Neutrophil (primary cell): ENCODE data around the gene NR3C2.

Experiments
- H3K27ac ChIP-seq: fragments of 200-600 bp; sonication (generic); 2 replicates; pipeline ENCODE4 v1.5.1; 2016; ENCODE audit warnings: mild to moderate bottlenecking, moderate library complexity
- H3K27me3 ChIP-seq: fragments of 200-600 bp; sonication (generic); 2 replicates; pipeline ENCODE4 v1.6.0; 2016; ENCODE audit warnings: mild to moderate bottlenecking
- H3K36me3 ChIP-seq: fragments of 200-600 bp; sonication (generic); 2 replicates; pipeline ENCODE4 v1.5.1; 2017
- H3K4me1 ChIP-seq, 2 experiments: fragments of 200-600 bp in 1 of 2; sonication (generic) in 1 of 2; 1 replicate in 1 of 2; 2 replicates in 1 of 2; pipeline versions ENCODE4 v1.5.1 to v1.6.1; 2013 to 2016; ENCODE audit warnings: low read depth in 1 of 2, low read length in 1 of 2, mild to moderate bottlenecking in 1 of 2, moderate library complexity in 1 of 2; ENCODE audit not compliant: control insufficient read depth in 1 of 2, insufficient read depth in 1 of 2
- H3K4me3 ChIP-seq, 2 experiments: fragments of 200-600 bp in 1 of 2; sonication (generic) in 1 of 2; 1 replicate in 1 of 2; 2 replicates in 1 of 2; pipeline ENCODE4 v1.5.1; 2013 to 2016; ENCODE audit warnings: low read depth in 1 of 2, low read length in 1 of 2, mild to moderate bottlenecking in 1 of 2, moderate library complexity in 1 of 2
- H3K9me3 ChIP-seq: fragments of 200-600 bp; sonication (generic); 2 replicates; pipeline ENCODE4 v1.5.1; 2016
- TF ChIP-seq, protein P1 (sequence below): fragments of 200-600 bp; sonication (generic); IDR thresholded peaks from 2 replicates; pipeline ENCODE4 v1.5.1; 2016; ENCODE audit warnings: antibody characterized with exemption

NR3C2 gene

DNA sequence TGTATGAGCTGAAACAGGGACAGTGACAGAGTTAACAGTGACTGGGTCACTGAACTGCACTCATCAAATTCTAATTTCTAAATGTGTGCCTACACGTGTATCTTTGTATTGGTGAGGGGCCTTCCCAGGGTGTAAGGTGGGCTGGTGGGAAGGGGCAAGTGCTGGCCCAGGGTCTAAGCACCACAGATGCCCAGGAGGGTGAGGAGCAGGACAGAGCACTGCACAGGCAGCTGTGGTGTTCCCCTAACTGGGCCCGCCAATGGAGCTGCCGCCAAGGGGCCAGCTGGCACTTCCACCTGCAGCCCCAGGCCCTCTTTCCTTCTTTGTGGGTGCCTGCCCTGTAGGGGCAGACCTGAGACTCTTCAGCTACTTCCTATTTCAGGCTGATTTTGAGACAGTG, 360.5 kb downstream of the NR3C2 start:
- Histone ChIP-seq H3K27me3 (no peaks in the 10 kb centered on the region), H3K9me3 (no peaks in the 10 kb centered on the region), H3K4me1 (no peaks in the 10 kb centered on the region), H3K36me3 (no peaks in the 10 kb centered on the region), H3K4me3 (no peak overlapping the region), H3K27ac (no peak overlapping the region)
- TF ChIP-seq, protein P1, sequence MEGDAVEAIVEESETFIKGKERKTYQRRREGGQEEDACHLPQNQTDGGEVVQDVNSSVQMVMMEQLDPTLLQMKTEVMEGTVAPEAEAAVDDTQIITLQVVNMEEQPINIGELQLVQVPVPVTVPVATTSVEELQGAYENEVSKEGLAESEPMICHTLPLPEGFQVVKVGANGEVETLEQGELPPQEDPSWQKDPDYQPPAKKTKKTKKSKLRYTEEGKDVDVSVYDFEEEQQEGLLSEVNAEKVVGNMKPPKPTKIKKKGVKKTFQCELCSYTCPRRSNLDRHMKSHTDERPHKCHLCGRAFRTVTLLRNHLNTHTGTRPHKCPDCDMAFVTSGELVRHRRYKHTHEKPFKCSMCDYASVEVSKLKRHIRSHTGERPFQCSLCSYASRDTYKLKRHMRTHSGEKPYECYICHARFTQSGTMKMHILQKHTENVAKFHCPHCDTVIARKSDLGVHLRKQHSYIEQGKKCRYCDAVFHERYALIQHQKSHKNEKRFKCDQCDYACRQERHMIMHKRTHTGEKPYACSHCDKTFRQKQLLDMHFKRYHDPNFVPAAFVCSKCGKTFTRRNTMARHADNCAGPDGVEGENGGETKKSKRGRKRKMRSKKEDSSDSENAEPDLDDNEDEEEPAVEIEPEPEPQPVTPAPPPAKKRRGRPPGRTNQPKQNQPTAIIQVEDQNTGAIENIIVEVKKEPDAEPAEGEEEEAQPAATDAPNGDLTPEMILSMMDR = no peak

DNA sequence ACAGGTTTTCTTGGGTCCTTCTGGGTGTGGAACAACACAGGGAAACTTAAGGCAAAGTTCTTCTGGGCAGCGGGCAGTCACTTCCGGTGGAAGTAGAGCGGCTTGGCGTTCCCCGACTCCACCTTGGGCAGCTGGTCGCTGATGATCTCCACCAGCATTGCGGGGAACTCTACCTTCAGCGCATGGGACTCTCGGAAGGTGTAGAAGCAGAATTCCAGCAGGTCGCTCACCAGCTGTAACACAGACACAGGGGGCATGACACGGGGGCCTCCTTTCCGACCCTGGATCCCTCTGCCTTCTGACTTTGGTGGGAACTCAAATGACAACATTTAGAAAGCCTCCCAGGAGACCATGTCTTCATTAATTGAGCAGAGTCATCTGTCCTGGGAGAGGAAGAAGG, 360.9 kb downstream of the NR3C2 start:
- H3K36me3 ChIP-seq = no peaks in the 10 kb centered on the region
- no peak overlapping the region for H3K4me3 ChIP-seq
- TF ChIP-seq, protein P1 = no peak
- H3K9me3 ChIP-seq = no peaks in the 10 kb centered on the region
- H3K27me3 ChIP-seq = no peaks in the 10 kb centered on the region
- no peaks in the 10 kb centered on the region for H3K4me1 ChIP-seq
- H3K27ac ChIP-seq = no peak overlapping the region

DNA sequence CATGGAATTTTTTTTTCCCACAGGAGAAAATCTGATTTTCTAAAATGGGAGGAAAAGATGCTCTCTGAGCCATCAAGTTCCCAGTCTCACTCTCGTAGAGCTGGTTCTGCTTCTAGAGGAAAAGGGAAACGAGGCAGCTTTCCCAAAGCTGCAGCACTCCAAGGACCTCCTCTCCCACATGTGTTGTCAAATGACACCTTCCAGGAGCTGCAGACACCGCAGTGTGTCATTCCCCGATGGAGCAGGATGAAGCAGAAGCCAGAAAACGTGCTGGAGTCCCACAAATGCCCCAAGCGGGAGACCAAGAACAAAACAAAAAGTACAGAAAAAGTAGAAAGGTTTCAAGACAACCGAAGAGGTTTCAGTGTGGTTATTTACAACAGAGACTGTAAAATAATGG, 362.3 kb downstream of the NR3C2 start:
- TF ChIP-seq, protein P1 = no peak

DNA sequence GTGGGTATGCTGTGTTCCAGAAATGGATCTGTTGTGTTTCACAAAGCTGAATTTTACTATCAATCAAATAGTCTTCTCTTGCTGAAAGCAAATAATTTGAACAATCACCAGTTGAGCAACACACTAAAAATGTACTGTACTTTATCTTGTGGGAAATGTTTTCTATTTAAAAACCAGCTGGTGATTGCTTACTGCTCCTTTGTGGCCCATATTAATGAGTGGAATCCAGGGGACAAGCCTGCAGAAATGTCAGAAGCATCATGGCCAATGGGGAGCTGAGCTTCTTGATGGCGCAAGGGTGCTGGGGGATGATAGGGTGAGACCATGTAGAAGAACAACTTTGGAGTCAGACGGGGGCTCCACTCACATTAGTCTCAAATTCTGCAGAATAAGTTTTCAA, 364.2 kb downstream of the NR3C2 start:
- H3K4me1 ChIP-seq = no peaks in the 10 kb centered on the region
- peaks cover 3% of the 10 kb centered on the region for H3K9me3 ChIP-seq
- TF ChIP-seq, protein P1 = no peak
- no peaks in the 10 kb centered on the region for H3K36me3 ChIP-seq
- no peak overlapping the region for H3K4me3 ChIP-seq
- H3K27ac ChIP-seq = no peak overlapping the region
- no peaks in the 10 kb centered on the region for H3K27me3 ChIP-seq

More for the DNA sequence above, 362.3 kb downstream of the NR3C2 start:
- Histone ChIP-seq H3K36me3 (no peaks in the 10 kb centered on the region), H3K27ac (no peak overlapping the region), H3K9me3 (no peaks in the 10 kb centered on the region), H3K27me3 (no peaks in the 10 kb centered on the region), H3K4me1 (no peaks in the 10 kb centered on the region), H3K4me3 (no peak overlapping the region)

DNA sequence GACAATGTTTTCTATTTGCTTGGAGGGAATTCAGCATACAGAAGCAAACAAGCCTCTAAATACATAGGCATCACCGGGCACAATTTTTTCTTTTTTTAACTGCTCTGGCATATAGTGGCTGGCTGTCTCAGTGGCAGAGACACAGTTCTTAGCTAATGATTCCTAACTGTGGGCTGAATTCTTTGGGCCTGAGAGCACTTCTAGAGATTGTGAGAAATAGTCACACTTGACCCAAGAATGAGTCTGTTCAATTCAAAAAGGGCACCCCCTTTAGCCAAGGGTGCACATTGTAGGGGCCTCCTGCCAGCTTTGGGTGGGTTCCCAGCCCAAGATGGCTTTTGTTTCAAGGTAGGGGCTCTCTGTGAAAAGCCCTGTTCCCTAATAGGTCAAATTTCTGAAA, 364.6 kb downstream of the NR3C2 start:
- TF ChIP-seq, protein P1 = no peak
- H3K4me3 ChIP-seq = no peak overlapping the region
- H3K4me1 ChIP-seq = no peaks in the 10 kb centered on the region
- no peaks in the 10 kb centered on the region for H3K27me3 ChIP-seq
- H3K36me3 ChIP-seq = no peaks in the 10 kb centered on the region
- H3K9me3 ChIP-seq = peaks cover 3% of the 10 kb centered on the region
- H3K27ac ChIP-seq = no peak overlapping the region

DNA sequence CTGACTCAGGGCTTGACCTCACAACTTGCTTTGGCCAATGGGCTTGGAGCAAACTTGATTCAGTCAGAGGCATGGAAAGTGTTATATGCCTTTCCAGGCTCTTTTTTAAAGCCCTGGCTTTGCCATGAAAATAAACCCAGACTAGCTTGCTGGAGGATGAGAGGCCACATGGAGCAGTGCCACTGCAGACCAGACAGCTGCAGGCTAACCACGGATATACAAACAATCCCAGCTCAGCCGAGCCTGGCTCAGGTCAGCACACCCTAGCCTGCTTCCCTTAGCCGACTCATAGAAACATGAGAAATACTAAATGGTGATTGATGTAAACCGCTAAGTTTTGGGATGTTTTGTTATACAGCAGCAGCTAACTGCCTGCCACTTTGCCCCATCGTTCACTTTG, 365.2 kb downstream of the NR3C2 start:
- Histone ChIP-seq H3K4me3 (no peak overlapping the region), H3K9me3 (peaks cover 3% of the 10 kb centered on the region), H3K36me3 (no peaks in the 10 kb centered on the region), H3K4me1 (no peaks in the 10 kb centered on the region), H3K27ac (no peak overlapping the region), H3K27me3 (no peaks in the 10 kb centered on the region)
- TF ChIP-seq, protein P1 = no peak
